ENCODE measurements around the gene STRADA. TPM values are rescaled to one million over a fixed set of nuclear protein-coding genes. Genes with fewer than 3 reads are reported as not detected.
"Not testable (repeated sequence)": the region's sequence is repeated elsewhere in the genome, so short reads cannot be mapped to it uniquely, and the experiment has no call there.

The STRADA gene
- total RNA-seq, 1 donor = 39.5 TPM

DNA sequence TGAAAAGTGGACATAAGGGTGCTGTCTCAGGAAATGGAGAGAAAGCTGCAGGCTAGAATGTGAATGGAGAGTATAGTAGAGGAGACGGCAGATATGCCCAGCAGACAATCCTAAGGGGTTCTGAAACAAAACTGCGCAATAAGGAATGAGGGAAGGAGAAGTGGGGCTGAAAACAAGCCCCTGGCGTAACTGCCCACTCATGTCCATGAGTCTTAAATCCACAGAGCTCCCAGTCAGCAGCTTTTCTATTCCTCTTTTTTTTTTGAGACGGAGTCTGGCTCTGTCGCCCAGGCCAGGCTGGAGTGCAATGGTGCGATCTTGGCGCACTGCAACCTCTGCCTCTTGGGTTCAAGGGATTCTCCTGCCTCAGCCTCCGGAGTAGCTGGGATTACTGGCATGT, 5.9 kb downstream of the STRADA start:
- no peak for DNase-seq (ENCODE audit: low read depth)
- no peak overlapping the region for H3K4me3 ChIP-seq (ENCODE audit: low read depth, low read length)
- TF ChIP-seq, protein P1, sequence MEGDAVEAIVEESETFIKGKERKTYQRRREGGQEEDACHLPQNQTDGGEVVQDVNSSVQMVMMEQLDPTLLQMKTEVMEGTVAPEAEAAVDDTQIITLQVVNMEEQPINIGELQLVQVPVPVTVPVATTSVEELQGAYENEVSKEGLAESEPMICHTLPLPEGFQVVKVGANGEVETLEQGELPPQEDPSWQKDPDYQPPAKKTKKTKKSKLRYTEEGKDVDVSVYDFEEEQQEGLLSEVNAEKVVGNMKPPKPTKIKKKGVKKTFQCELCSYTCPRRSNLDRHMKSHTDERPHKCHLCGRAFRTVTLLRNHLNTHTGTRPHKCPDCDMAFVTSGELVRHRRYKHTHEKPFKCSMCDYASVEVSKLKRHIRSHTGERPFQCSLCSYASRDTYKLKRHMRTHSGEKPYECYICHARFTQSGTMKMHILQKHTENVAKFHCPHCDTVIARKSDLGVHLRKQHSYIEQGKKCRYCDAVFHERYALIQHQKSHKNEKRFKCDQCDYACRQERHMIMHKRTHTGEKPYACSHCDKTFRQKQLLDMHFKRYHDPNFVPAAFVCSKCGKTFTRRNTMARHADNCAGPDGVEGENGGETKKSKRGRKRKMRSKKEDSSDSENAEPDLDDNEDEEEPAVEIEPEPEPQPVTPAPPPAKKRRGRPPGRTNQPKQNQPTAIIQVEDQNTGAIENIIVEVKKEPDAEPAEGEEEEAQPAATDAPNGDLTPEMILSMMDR (IDR thresholded peaks at IDR 0.05; ENCODE audit: insufficient read depth, low read length) = no peak

DNA sequence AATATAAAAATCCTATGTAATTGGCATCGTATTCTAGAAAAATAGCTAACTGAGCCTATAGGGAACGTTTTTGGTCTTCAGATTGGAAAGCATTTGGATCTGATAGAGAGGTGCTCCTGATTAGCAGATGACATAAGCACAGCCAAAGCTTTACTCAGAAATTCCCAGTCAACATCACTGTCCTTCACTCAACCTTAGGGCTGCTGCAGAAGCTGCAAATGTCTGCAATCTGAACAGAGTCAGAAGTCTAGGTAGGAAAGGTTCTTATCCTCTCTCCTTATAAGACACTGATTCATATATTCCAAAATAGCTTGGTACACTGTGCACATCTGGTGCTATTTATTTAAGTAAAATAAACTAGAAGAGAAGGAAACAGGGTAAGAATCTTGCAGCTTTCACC, 19.2 kb downstream of the STRADA start:
- DNase-seq (ENCODE audit: low read depth) = no peak
- no peak overlapping the region for H3K4me3 ChIP-seq (ENCODE audit: low read depth, low read length)
- TF ChIP-seq, protein P1 (IDR thresholded peaks at IDR 0.05; ENCODE audit: insufficient read depth, low read length) = no peak

DNA sequence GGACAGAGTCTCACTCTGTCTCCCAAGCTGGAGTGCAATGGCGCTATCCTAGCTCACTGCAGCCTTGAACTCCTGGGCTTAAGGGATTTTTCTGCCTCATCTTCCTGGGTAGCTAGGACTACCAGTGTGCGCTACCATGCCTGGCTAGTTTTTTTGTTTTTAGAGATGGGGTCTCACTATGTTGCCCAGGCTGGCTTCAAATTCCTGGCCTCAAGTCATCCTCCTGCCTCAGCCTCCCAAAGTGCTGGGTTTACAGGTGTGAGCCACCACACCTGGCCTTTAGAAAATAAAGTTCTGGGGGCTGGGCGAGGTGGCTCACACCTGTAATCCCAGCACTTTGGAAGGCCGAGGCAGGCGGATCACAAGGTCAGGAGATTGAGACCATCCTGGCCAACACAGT, 21.4 kb downstream of the STRADA start:
- DNase-seq (ENCODE audit: low read depth); H3K4me3 ChIP-seq (ENCODE audit: low read depth, low read length): not testable (repeated sequence)

DNA sequence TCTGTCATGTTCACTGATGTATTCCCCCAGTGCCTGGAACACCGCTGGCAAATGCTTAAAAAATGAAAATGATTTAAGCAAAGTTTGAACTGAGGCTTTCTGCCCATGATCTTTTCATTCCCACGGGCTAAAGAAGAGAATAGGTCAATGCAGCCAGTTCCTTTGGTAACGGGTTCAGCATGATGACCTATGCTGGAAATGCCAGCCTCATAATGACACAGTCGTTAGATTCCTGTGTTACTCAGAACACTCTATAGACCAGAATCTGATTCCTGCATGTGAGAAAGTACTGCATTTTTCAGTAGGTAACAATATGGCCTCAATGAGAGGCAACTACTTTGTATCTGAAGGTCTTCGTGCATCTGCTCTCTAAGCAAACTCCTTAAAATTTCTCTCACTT, 22.6 kb downstream of the STRADA start:
- no peak overlapping the region for H3K4me3 ChIP-seq (ENCODE audit: low read depth, low read length)
- no peak for DNase-seq (ENCODE audit: low read depth)
- TF ChIP-seq, protein P1 (IDR thresholded peaks at IDR 0.05; ENCODE audit: insufficient read depth, low read length) = no peak

DNA sequence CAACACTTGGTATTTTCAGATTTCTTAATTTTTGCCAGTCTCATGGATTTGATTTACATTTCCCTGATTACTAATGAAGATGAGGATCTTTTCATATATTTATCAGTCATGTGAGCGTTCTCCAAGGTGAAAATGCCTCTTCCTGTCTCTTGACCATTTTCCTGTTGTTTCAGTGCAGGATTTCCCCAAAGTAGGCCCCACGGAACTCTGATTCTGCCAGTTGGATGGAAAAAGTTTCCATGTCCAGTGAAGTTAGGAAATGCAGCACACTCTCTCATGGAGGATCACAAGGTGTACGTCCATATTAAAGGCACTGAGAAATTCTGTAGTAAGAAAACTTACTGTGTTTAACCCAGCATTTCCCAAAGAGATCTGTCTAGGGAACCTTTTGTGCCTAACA, 25.2 kb downstream of the STRADA start:
- H3K4me3 ChIP-seq (ENCODE audit: low read depth, low read length) = no peak overlapping the region
- DNase-seq (ENCODE audit: low read depth) = no peak
- TF ChIP-seq, protein P1 (IDR thresholded peaks at IDR 0.05; ENCODE audit: insufficient read depth, low read length) = no peak

DNA sequence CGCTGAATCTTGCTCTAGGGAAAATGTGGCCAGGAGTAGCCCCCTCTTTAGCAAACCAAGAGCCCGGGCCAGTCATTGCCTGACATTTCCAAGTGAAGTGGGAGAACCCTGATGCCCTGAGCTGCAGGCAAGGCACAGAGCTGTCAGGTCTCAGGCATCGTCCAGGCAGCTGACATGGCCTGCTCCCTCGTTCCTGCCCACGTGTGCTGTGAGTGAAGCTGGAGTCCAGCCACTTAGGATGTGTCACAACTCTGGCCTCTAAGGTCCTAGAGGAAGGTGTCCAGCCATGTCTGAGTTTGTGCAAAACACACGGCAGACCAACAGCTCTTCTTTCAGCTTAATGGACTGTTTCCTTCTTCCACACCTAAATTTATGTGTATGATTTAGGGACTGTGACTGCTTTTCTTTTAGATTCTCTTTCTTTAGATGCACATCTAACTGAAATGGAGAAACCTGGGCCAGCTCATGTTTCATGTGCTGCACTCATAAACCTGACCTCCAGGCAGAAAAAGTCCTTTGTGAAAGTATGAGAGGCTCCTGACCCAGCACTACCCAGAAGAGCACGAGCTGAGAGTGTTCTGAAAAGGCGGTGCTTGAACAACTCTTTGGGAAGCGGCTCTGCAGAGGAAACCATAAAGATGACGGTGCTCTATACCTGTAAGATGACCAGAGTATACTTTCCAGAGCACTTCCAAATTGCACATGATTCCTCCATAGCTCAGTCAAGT, 26.9 kb downstream of the STRADA start:
- H3K4me3 ChIP-seq (ENCODE audit: low read depth, low read length) = no peak overlapping the region
- TF ChIP-seq, protein P1 (IDR thresholded peaks at IDR 0.05; ENCODE audit: insufficient read depth, low read length) = no peak
- DNase-seq (ENCODE audit: low read depth) = no peak

DNA sequence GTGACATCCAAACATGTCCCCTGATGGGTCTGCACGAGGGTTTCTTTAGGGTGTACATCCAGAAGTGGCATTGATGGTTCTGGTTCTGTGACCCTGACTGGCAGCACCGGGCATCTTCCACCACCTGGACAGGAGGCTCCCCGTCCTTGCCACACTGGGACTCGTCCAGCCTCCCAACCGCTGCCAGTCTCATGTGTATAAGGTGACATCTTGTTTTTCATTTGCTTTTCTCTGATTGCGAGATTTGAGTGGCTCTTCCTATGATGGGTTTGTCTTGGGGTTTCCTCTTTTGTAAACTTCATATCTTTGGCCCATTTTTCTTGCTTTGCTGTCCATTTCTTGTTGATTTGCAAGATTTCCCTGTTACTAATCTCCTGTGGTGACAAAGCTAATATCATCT, 32.5 kb downstream of the STRADA start:
- DNase-seq (ENCODE audit: low read depth) = no peak
- H3K4me3 ChIP-seq (ENCODE audit: low read depth, low read length) = no peak overlapping the region
- TF ChIP-seq, protein P1 (IDR thresholded peaks at IDR 0.05; ENCODE audit: insufficient read depth, low read length) = no peak

All from fibroblast of the aortic adventitia (primary cell).